Astrocyte (in vitro differentiated cells and primary cell): ENCODE results near the gene CHDH. TPM values are rescaled to one million over a fixed set of nuclear protein-coding genes. Genes with fewer than 3 reads are reported as not detected.

Experiments used
- DNase-seq: peaks from one replicate; pipeline ENCODE4 v3.0.0-alpha.2; 2010; ENCODE audit warnings: low read depth
- FAIRE-seq: peaks from 2 replicates; lab custom pipeline; 2011; peaks lifted over from hg19 to GRCh38; lab: Jason Lieb, UNC
- H2AFZ ChIP-seq: 2 replicates; pipeline ENCODE4 v1.6.0; 2012; ENCODE audit warnings: low read depth, low read length, inconsistent platforms
- H3K27ac ChIP-seq: 2 replicates; pipeline ENCODE4 v1.5.1; 2011; ENCODE audit warnings: low read depth, low read length, inconsistent platforms
- H3K27me3 ChIP-seq: 2 replicates; pipeline ENCODE4 v1.6.0; 2011; ENCODE audit warnings: low read length, inconsistent platforms; ENCODE audit not compliant: insufficient read depth
- H3K36me3 ChIP-seq: 2 replicates; pipeline ENCODE4 v1.5.1; 2011; ENCODE audit warnings: low read length, inconsistent platforms; ENCODE audit not compliant: insufficient read depth
- H3K4me1 ChIP-seq: 2 replicates; pipeline ENCODE4 v1.5.1; 2011; ENCODE audit warnings: low read length, inconsistent platforms; ENCODE audit not compliant: insufficient read depth
- H3K4me2 ChIP-seq: 2 replicates; pipeline ENCODE4 v1.6.0; 2012; ENCODE audit warnings: low read length, inconsistent platforms
- H3K4me3 ChIP-seq: 2 replicates; pipeline ENCODE4 v1.5.1; 2011; ENCODE audit warnings: low read depth, mild to moderate bottlenecking, low read length, inconsistent platforms; ENCODE audit not compliant: insufficient read depth
- H3K79me2 ChIP-seq: 2 replicates; pipeline ENCODE4 v1.6.0; 2012; ENCODE audit warnings: mild to moderate bottlenecking, low read length, inconsistent platforms; ENCODE audit not compliant: insufficient read depth
- H3K9ac ChIP-seq: 2 replicates; pipeline ENCODE4 v1.6.0; 2012; ENCODE audit warnings: mild to moderate bottlenecking, low read length, inconsistent platforms
- H3K9me3 ChIP-seq: 2 replicates; pipeline ENCODE4 v1.5.1; 2012; ENCODE audit warnings: low read depth, mild to moderate bottlenecking, low read length, inconsistent platforms; ENCODE audit not compliant: insufficient read depth
- H4K20me1 ChIP-seq: 2 replicates; pipeline ENCODE4 v1.6.0; 2012; ENCODE audit warnings: low read length, inconsistent platforms; ENCODE audit not compliant: insufficient read depth
- H3K27ac Mint-ChIP-seq: one replicate; pipeline ENCODE4 v1.8.0; 2021; ENCODE audit warnings: mild to moderate bottlenecking, mixed read lengths; ENCODE audit not compliant: unreplicated experiment
- H3K27me3 Mint-ChIP-seq: one replicate; pipeline ENCODE4 v1.8.0; 2021; ENCODE audit warnings: low read depth, mixed read lengths; ENCODE audit not compliant: unreplicated experiment
- H3K36me3 Mint-ChIP-seq: one replicate; pipeline ENCODE4 v1.8.0; 2021; ENCODE audit warnings: low read depth, mixed read lengths; ENCODE audit not compliant: unreplicated experiment
- H3K4me1 Mint-ChIP-seq: one replicate; pipeline ENCODE4 v1.8.0; 2021; ENCODE audit warnings: low read depth, mixed read lengths; ENCODE audit not compliant: unreplicated experiment
- H3K4me3 Mint-ChIP-seq: one replicate; pipeline ENCODE4 v1.8.0; 2021; ENCODE audit warnings: mild to moderate bottlenecking, moderate library complexity, mixed read lengths; ENCODE audit not compliant: unreplicated experiment
- H3K9me3 Mint-ChIP-seq: one replicate; pipeline ENCODE4 v1.8.0; 2021; ENCODE audit warnings: mild to moderate bottlenecking, mixed read lengths; ENCODE audit not compliant: unreplicated experiment
- EZH2 ChIP-seq: IDR thresholded peaks from 2 replicates; pipeline ENCODE4 v1.6.1; 2012; ENCODE audit warnings: mild to moderate bottlenecking, low read length, inconsistent platforms; ENCODE audit not compliant: insufficient read depth
- total RNA-seq: library from RNA; stranded (reverse); gene quantifications from 2 replicates; pipeline ENCODE4 v1.2.1, GENCODE V29; 2021
- TF ChIP-seq, protein P1 (sequence below): IDR thresholded peaks from 2 replicates; pipeline ENCODE4 v1.5.1; 2011; ENCODE audit warnings: low read depth, mild to moderate bottlenecking, inconsistent platforms, low read length, moderate library complexity; ENCODE audit not compliant: insufficient read depth

CHDH gene
- total RNA-seq, 1 donor from 2014 or later, result 0.48 TPM

DNA sequence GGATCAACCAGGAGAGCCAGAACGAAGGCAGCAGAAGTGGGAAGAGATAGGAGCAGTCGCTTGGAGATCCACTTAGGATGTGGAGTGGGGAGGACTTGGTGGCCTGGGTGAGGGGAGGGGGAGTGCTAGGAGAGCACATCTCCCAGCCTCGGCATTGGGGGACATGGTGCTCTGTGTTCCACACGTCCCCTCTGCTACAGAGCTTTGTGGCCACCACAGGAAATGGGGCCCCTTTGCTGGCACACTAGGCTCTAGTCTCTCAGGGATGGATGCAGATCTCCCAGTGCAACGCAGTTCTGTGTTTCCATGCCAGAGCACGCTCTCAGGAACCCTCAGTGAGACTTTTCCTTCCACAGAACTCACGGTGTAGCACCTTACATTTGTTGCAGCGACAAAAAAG, 68.8 kb downstream of the CHDH start:
- Histone ChIP-seq H3K79me2 (no peaks in the 10 kb centered on the region), H4K20me1 (no peaks in the 10 kb centered on the region), H3K4me1 (peaks cover 15% of the 10 kb centered on the region), H3K27me3 (peaks cover 2% of the 10 kb centered on the region), H3K4me2 (no peak overlapping the region), H3K4me3 (no peak overlapping the region), H3K9me3 (no peaks in the 10 kb centered on the region), H3K36me3 (no peaks in the 10 kb centered on the region), H3K27ac (no peak overlapping the region), H3K9ac (no peak overlapping the region), H2AFZ (no peak overlapping the region)
- DNase-seq (no peak), FAIRE-seq (no peak)
- H3K4me1 Mint-ChIP-seq, result peaks cover 14% of the 10 kb centered on the region
- TF ChIP-seq, protein P1, sequence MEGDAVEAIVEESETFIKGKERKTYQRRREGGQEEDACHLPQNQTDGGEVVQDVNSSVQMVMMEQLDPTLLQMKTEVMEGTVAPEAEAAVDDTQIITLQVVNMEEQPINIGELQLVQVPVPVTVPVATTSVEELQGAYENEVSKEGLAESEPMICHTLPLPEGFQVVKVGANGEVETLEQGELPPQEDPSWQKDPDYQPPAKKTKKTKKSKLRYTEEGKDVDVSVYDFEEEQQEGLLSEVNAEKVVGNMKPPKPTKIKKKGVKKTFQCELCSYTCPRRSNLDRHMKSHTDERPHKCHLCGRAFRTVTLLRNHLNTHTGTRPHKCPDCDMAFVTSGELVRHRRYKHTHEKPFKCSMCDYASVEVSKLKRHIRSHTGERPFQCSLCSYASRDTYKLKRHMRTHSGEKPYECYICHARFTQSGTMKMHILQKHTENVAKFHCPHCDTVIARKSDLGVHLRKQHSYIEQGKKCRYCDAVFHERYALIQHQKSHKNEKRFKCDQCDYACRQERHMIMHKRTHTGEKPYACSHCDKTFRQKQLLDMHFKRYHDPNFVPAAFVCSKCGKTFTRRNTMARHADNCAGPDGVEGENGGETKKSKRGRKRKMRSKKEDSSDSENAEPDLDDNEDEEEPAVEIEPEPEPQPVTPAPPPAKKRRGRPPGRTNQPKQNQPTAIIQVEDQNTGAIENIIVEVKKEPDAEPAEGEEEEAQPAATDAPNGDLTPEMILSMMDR, result no peak
- H3K36me3 Mint-ChIP-seq, result no peaks in the 10 kb centered on the region
- H3K27me3 Mint-ChIP-seq, result peaks cover 31% of the 10 kb centered on the region
- H3K9me3 Mint-ChIP-seq, result no peaks in the 10 kb centered on the region
- H3K27ac Mint-ChIP-seq, result no peak overlapping the region
- no peak overlapping the region for H3K4me3 Mint-ChIP-seq

DNA sequence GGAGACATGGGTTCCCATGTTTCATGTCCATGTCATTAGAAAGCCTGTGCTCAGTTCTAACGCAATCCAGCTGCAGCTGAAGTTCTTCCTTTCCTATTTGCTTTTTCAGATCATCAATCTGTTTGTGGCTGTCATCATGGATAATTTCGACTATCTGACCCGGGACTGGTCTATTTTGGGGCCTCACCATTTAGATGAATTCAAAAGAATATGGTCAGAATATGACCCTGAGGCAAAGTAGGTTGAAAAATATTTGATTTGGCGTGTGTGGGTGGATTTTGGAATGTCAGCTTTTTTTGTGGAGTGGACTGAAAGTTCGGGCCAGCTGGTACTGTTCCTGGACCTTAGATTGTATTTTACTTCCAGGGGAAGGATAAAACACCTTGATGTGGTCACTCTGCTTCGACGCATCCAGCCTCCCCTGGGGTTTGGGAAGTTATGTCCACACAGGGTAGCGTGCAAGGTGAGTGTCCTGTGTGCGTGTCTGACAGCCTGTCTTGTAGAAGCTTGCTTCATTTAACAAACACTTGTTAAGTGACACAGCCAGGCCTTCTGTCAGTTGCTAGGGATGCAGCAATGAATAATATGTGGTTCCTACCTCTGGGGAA, 69.6 kb downstream of the CHDH start:
- H3K9me3 Mint-ChIP-seq, result peaks cover under 1% of the 10 kb centered on the region
- Histone ChIP-seq H3K36me3 (no peaks in the 10 kb centered on the region), H3K4me3 (no peak overlapping the region), H3K27ac (no peak overlapping the region), H3K9ac (no peak overlapping the region), H4K20me1 (no peaks in the 10 kb centered on the region), H3K9me3 (no peaks in the 10 kb centered on the region), H3K27me3 (peaks cover 2% of the 10 kb centered on the region), H3K79me2 (no peaks in the 10 kb centered on the region), H2AFZ (no peak overlapping the region), H3K4me2 (peak overlapping the region; percentile 9), H3K4me1 (peaks cover 15% of the 10 kb centered on the region)
- H3K36me3 Mint-ChIP-seq, result no peaks in the 10 kb centered on the region
- TF ChIP-seq EZH2, result no peak
- TF ChIP-seq, protein P1, result no peak
- peaks cover 14% of the 10 kb centered on the region for H3K4me1 Mint-ChIP-seq
- FAIRE-seq, result no peak
- peak overlapping the region; percentile 21 for H3K27ac Mint-ChIP-seq
- H3K27me3 Mint-ChIP-seq, result peaks cover 39% of the 10 kb centered on the region
- peak; percentile 51 for DNase-seq
- no peak overlapping the region for H3K4me3 Mint-ChIP-seq

DNA sequence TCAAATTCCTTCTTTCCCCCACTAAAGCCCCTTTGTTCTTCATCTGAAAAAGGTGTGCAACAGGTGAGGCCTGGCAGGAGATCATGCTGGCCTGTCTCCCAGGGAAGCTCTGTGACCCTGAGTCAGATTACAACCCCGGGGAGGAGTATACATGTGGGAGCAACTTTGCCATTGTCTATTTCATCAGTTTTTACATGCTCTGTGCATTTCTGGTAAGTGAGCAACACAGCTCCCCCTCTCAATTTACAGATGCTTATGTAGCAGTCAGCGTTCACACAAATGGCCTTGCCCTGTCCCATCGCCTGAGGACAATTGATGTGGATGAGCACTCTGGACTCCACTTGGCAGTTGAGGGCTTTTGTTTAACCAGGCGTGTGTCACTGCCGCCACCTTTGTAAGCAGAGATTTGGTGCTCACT, 70.4 kb downstream of the CHDH start:
- TF ChIP-seq EZH2, result no peak
- TF ChIP-seq, protein P1, result no peak
- Mint-ChIP-seq H3K9me3 (peaks cover 1% of the 10 kb centered on the region), H3K27ac (peak overlapping the region; percentile 41)

More for the DNA sequence above, 70.4 kb downstream of the CHDH start:
- H3K27me3 ChIP-seq, result peaks cover 4% of the 10 kb centered on the region
- H3K9me3 ChIP-seq, result no peaks in the 10 kb centered on the region
- no peaks in the 10 kb centered on the region for H3K79me2 ChIP-seq
- H3K4me2 ChIP-seq, result no peak overlapping the region
- no peak overlapping the region for H3K27ac ChIP-seq
- peaks cover 15% of the 10 kb centered on the region for H3K4me1 ChIP-seq
- FAIRE-seq (no peak), DNase-seq (no peak)
- Mint-ChIP-seq H3K36me3 (no peaks in the 10 kb centered on the region), H3K4me1 (peaks cover 14% of the 10 kb centered on the region), H3K4me3 (no peak overlapping the region), H3K27me3 (peaks cover 41% of the 10 kb centered on the region)
- H3K9ac ChIP-seq, result no peak overlapping the region
- peak overlapping the region; percentile 24 for H2AFZ ChIP-seq
- no peaks in the 10 kb centered on the region for H3K36me3 ChIP-seq
- no peaks in the 10 kb centered on the region for H4K20me1 ChIP-seq
- no peak overlapping the region for H3K4me3 ChIP-seq
